Endodermal cell (in vitro differentiated cells): Measurements from ENCODE around the gene LIPT2. TPM values are rescaled to one million over a fixed set of nuclear protein-coding genes. Genes with fewer than 3 reads are reported as not detected.
"Not testable (repeated sequence)": the region's sequence is repeated elsewhere in the genome, so short reads cannot be mapped to it uniquely, and the experiment has no call there.

Experiments used
- DNase-seq: peaks from one replicate; pipeline ENCODE4 v3.0.0-alpha.2; 2017
- H3K27ac ChIP-seq: 2 replicates; pipeline ENCODE4 v1.5.1; 2013; ENCODE audit warnings: mild to moderate bottlenecking, low read depth, low read length, moderate library complexity
- H3K27me3 ChIP-seq: 2 replicates; pipeline ENCODE4 v1.6.1; 2013; ENCODE audit warnings: mild to moderate bottlenecking, low read length, moderate library complexity; ENCODE audit not compliant: insufficient read depth, control insufficient read depth, poor library complexity, severe bottlenecking
- H3K36me3 ChIP-seq: 2 replicates; pipeline ENCODE4 v1.7.0; 2013; ENCODE audit warnings: mild to moderate bottlenecking, low read length, moderate library complexity; ENCODE audit not compliant: control insufficient read depth, insufficient read depth
- H3K4me1 ChIP-seq: one replicate; pipeline ENCODE4 v1.7.0; 2013; ENCODE audit warnings: low read length; ENCODE audit not compliant: control insufficient read depth, insufficient read depth
- H3K4me3 ChIP-seq: 2 replicates; pipeline ENCODE4 v1.5.1; 2013; ENCODE audit warnings: mild to moderate bottlenecking, low read length, moderate library complexity
- H3K9ac ChIP-seq: 2 replicates; pipeline ENCODE4 v1.6.1; 2013; ENCODE audit warnings: mild to moderate bottlenecking, low read length, moderate library complexity; ENCODE audit not compliant: poor library complexity, severe bottlenecking; ENCODE audit errors: extremely low read depth
- H3K9me3 ChIP-seq: 2 replicates; pipeline ENCODE4 v1.6.1; 2013; ENCODE audit warnings: mild to moderate bottlenecking, low read length, moderate library complexity; ENCODE audit not compliant: control insufficient read depth
- H3K27ac Mint-ChIP-seq: 2 replicates; pipeline ENCODE4 v1.8.0; 2020; ENCODE audit warnings: mixed read lengths
- H3K27me3 Mint-ChIP-seq: 2 replicates; pipeline ENCODE4 v1.8.0; 2021; ENCODE audit warnings: mild to moderate bottlenecking, mixed read lengths; ENCODE audit not compliant: insufficient read depth
- H3K36me3 Mint-ChIP-seq: 2 replicates; pipeline ENCODE4 v1.8.0; 2020; ENCODE audit warnings: low read depth, mixed read lengths
- H3K4me1 Mint-ChIP-seq: 2 replicates; pipeline ENCODE4 v1.8.0; 2020; ENCODE audit warnings: mixed read lengths
- H3K4me3 Mint-ChIP-seq: 2 replicates; pipeline ENCODE4 v1.8.0; 2020; ENCODE audit warnings: mild to moderate bottlenecking, moderate library complexity, mixed read lengths
- H3K9me3 Mint-ChIP-seq: 2 replicates; pipeline ENCODE4 v1.8.0; 2020; ENCODE audit warnings: mild to moderate bottlenecking, mixed read lengths
- whole genome bisulfite sequencing, 2 experiments: methylation state at CpG; one replicate each; pipeline versions ENCODE4 v1.1.5 to v1.1.7; 2013; ENCODE audit warnings: missing lambda C conversion rate in 2 of 2, mixed read lengths in 1 of 2; ENCODE audit not compliant: insufficient coverage in 1 of 2, insufficient read length in 1 of 2; 5-methylcytosine and 5-hydroxymethylcytosine counted together
- total RNA-seq, 2 donors: library from RNA; stranded (reverse); fragmentation: NEBNext Ultra II Directional in 1 of 2; extraction: Animal tissue kit (Norgen Biotek cat#: 25700) in 1 of 2; gene quantifications; 2 replicates in 1 of 2; 3 replicates in 1 of 2; pipeline ENCODE4 v1.2.1, GENCODE V29; 2021
- TF ChIP-seq, protein P1 (sequence below): fragments of 200-600 bp; sonication (generic); conservative IDR thresholded peaks from 2 replicates; pipeline ENCODE4 v1.5.0; 2021; ENCODE audit warnings: antibody characterized with exemption, mild to moderate bottlenecking

LIPT2 gene
- total RNA-seq, 2 donors from 2014 or later, result 6.7 to 9.4 TPM

DNA sequence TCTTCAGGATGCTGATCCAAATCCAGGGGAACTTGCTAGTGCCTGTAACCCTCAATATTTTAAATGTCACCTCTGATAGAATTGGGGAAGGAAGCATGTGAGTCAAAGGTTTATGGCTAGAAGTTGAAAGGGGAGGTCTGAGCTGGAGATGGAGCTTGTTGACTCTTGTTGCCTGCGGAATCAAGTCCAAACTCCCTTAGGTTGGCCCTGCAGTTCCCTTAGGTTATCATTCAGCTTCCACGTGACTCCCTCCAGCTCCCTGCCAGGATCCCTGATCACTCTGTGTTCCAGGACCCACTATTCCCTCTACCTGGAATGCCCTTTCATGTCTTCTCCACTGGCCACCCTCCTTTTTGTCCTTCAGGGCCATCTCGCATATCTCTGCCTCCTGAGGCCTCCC is 26.2 kb upstream of the LIPT2 start:
- H3K4me3 ChIP-seq, result no peak overlapping the region
- Mint-ChIP-seq H3K27me3 (peaks cover 2% of the 10 kb centered on the region), H3K4me3 (no peak overlapping the region), H3K9me3 (no peaks in the 10 kb centered on the region), H3K36me3 (no peaks in the 10 kb centered on the region), H3K27ac (no peak overlapping the region), H3K4me1 (peaks cover 6% of the 10 kb centered on the region)
- TF ChIP-seq, protein P1, sequence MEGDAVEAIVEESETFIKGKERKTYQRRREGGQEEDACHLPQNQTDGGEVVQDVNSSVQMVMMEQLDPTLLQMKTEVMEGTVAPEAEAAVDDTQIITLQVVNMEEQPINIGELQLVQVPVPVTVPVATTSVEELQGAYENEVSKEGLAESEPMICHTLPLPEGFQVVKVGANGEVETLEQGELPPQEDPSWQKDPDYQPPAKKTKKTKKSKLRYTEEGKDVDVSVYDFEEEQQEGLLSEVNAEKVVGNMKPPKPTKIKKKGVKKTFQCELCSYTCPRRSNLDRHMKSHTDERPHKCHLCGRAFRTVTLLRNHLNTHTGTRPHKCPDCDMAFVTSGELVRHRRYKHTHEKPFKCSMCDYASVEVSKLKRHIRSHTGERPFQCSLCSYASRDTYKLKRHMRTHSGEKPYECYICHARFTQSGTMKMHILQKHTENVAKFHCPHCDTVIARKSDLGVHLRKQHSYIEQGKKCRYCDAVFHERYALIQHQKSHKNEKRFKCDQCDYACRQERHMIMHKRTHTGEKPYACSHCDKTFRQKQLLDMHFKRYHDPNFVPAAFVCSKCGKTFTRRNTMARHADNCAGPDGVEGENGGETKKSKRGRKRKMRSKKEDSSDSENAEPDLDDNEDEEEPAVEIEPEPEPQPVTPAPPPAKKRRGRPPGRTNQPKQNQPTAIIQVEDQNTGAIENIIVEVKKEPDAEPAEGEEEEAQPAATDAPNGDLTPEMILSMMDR, result no peak
- H3K27ac ChIP-seq, result no peak overlapping the region
- H3K9me3 ChIP-seq, result no peaks in the 10 kb centered on the region
- no peaks in the 10 kb centered on the region for H3K27me3 ChIP-seq
- DNase-seq, result no peak
- no peaks in the 10 kb centered on the region for H3K36me3 ChIP-seq
- no peak overlapping the region for H3K9ac ChIP-seq
- peaks cover 2% of the 10 kb centered on the region for H3K4me1 ChIP-seq
- 82 to 89% methylated on average over 2 to 3 of the region's 3 CpGs for WGBS, 2 experiments

DNA sequence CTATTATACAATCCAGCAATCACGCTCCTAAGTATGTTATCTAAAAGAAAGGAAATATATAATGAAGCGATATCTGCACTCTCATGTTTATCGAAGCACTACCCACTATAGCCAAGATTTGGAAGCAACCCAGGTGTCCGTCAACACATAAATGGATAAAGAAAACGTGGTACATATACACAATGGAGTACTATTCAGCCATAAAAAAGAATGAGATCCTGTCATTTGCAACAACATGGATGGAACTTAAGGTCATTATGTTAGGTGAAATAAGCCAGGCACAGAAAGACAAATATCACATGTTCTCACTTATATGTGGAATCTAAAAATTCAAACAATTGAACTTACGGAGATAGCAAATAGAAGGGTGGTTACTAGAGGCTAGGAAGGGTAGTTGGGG is 24.1 kb upstream of the LIPT2 start:
- not testable (repeated sequence) for H3K27ac ChIP-seq, DNase-seq, H3K9ac ChIP-seq, H3K4me3 ChIP-seq, H3K4me1 Mint-ChIP-seq, H3K9me3 Mint-ChIP-seq, H3K4me3 Mint-ChIP-seq, H3K4me1 ChIP-seq, H3K36me3 Mint-ChIP-seq, H3K27ac Mint-ChIP-seq, H3K27me3 ChIP-seq, H3K27me3 Mint-ChIP-seq, H3K9me3 ChIP-seq, H3K36me3 ChIP-seq
- 88 to 91% methylated on average over 3 to 5 of the region's 6 CpGs for WGBS, 2 experiments

DNA sequence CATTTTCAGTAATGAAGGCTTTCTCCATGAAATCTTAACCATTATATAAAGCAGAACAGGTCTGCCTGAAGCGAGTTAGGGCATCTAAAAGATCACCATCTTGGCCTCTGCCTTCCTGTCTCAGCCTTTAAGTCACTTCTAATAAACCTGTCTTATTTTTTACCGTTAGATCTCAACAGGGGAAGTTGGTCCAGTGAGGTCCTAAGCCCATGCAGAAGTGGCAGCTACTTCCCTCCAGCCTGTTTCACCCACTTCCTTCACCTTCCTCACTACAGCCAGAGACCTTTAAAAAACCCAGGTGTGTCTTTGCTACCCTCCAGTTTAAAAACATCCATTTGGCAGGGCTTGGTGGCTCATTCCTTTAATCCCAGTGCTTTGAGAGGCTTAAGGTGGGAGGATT is 14.1 kb upstream of the LIPT2 start:
- Histone ChIP-seq H3K27ac (no peak overlapping the region), H3K27me3 (no peaks in the 10 kb centered on the region), H3K36me3 (no peaks in the 10 kb centered on the region), H3K9ac (no peak overlapping the region), H3K4me3 (no peak overlapping the region), H3K9me3 (peaks cover 3% of the 10 kb centered on the region), H3K4me1 (no peaks in the 10 kb centered on the region)
- H3K36me3 Mint-ChIP-seq, result no peaks in the 10 kb centered on the region
- H3K27ac Mint-ChIP-seq, result no peak overlapping the region
- H3K27me3 Mint-ChIP-seq, result no peaks in the 10 kb centered on the region
- TF ChIP-seq, protein P1, result no peak
- peaks cover 11% of the 10 kb centered on the region for H3K9me3 Mint-ChIP-seq
- no peak for DNase-seq
- no peaks in the 10 kb centered on the region for H3K4me1 Mint-ChIP-seq
- 91 to 94% methylated on average over 2 of the region's 2 CpGs for WGBS, 2 experiments
- no peak overlapping the region for H3K4me3 Mint-ChIP-seq

DNA sequence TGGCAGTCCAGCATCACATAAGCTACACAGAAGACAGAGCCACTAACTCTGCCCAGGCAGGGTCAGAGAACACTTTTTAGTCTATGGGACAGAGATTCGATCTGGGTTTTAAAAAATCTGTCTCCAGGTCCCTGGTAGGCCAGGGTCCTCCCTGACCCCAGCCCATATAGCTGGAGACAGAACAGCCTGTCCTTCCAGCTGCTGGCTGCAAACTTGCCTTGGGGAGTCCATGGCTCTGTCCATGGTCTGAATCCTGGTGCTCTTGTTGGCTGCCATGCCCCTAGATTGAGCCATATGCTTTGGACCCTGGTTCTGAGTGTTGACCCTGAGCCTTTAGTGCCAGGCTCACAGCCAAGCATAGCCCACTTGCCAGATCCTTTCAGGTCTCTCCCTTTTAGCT is 13.3 kb upstream of the LIPT2 start:
- H3K36me3 ChIP-seq, result no peaks in the 10 kb centered on the region
- Mint-ChIP-seq H3K36me3 (no peaks in the 10 kb centered on the region), H3K4me1 (no peaks in the 10 kb centered on the region), H3K27ac (no peak overlapping the region), H3K9me3 (peaks cover 18% of the 10 kb centered on the region), H3K4me3 (no peak overlapping the region), H3K27me3 (no peaks in the 10 kb centered on the region)
- no peaks in the 10 kb centered on the region for H3K27me3 ChIP-seq
- H3K9me3 ChIP-seq, result peaks cover 11% of the 10 kb centered on the region
- no peak overlapping the region for H3K27ac ChIP-seq
- DNase-seq, result peak; percentile 52
- no peak overlapping the region for H3K4me3 ChIP-seq
- H3K4me1 ChIP-seq, result no peaks in the 10 kb centered on the region
- TF ChIP-seq, protein P1, result no peak
- WGBS, 2 experiments, result 78 to 100% methylated on average over 1 of the region's 1 CpG
- H3K9ac ChIP-seq, result no peak overlapping the region
